K562 (cell line): ENCODE results near the gene MGRN1. TPM values are rescaled to one million over a fixed set of nuclear protein-coding genes. Genes with fewer than 3 reads are reported as not detected.
A peak's percentile ranks its signal among the peaks of the same experiment; 100 is the strongest.

Source experiments
- CHAMP1 ChIP-seq: fragments of 450-650 bp; IDR thresholded peaks from 2 replicates; pipeline ENCODE4 v1.6.1; 2016; ENCODE audit warnings: mild to moderate bottlenecking
- ETS1 ChIP-seq: conservative IDR thresholded peaks from 2 replicates; pipeline ENCODE4 v1.6.1; 2011; ENCODE audit warnings: low read depth, mild to moderate bottlenecking, low read length; ENCODE audit not compliant: control insufficient read depth
- GTF2A2 ChIP-seq: IDR thresholded peaks from 2 replicates; pipeline ENCODE4 v1.6.1; 2016; ENCODE audit warnings: mild to moderate bottlenecking, missing genetic modification characterization, missing compliant biosample characterization
- HDAC3 ChIP-seq: fragments of 450-650 bp; IDR thresholded peaks from 2 replicates; pipeline ENCODE4 v1.6.1; 2018; ENCODE audit warnings: borderline replicate concordance, mild to moderate bottlenecking, moderate library complexity; ENCODE audit not compliant: partially characterized antibody
- HEY1 ChIP-seq: fragments of 250-450 bp; sonication (Bioruptor Pico); IDR thresholded peaks from 2 replicates; pipeline ENCODE4 v1.5.0; 2020; ENCODE audit warnings: mild to moderate bottlenecking, moderate library complexity, borderline replicate concordance
- RERE ChIP-seq: sonication (generic); formaldehyde crosslinking; IDR thresholded peaks from 2 replicates; pipeline ENCODE4 v1.8.0; 2023; ENCODE audit warnings: missing genetic modification reagents, mild to moderate bottlenecking, borderline replicate concordance
- TOE1 ChIP-seq, 2 experiments: fragments of 450-650 bp in 1 of 2; sonication (generic) in 1 of 2; formaldehyde crosslinking in 1 of 2; IDR thresholded peaks; 2 replicates each; pipeline versions ENCODE4 v1.7.1 to v1.8.0; 2016 to 2022; ENCODE audit warnings: borderline replicate concordance in 2 of 2, mild to moderate bottlenecking in 2 of 2, antibody characterized with exemption in 1 of 2, inconsistent platforms in 1 of 2, low read depth in 1 of 2, missing genetic modification reagents in 1 of 2, moderate library complexity in 1 of 2
- ZFP91 ChIP-seq: sonication (generic); formaldehyde crosslinking; IDR thresholded peaks from 2 replicates; pipeline ENCODE4 v1.8.0; 2022; ENCODE audit warnings: mild to moderate bottlenecking, missing genetic modification reagents
- ZNF124 ChIP-seq: sonication (generic); formaldehyde crosslinking; IDR thresholded peaks from 2 replicates; pipeline ENCODE4 v1.8.1; 2022; ENCODE audit warnings: missing genetic modification reagents
- ZNF512 ChIP-seq: IDR thresholded peaks from 2 replicates; pipeline ENCODE4 v1.6.1; 2016; ENCODE audit warnings: missing genetic modification characterization, missing compliant biosample characterization
- ZNF655 ChIP-seq: fragments of 250-450 bp; sonication (Bioruptor Pico); IDR thresholded peaks from 2 replicates; pipeline ENCODE4 v1.5.0; 2021
- polyA plus RNA-seq, 8 experiments: library from polyadenylated mRNA; depleted of rRNA in 4 of 8; stranded (reverse) in 5 of 8; unstranded in 3 of 8; fragments of >200 nt; fragmentation: Nextera tagmentation in 2 of 8; fragmentation: Illumina TruSeq in 1 of 8; extraction: Ambion mirVana in 2 of 8; extraction: Trizol in 1 of 8; gene quantifications; 2 replicates each; pipeline versions ENCODE4 v1.2.1 to v1.2.3, GENCODE V29; 2011 to 2014; ENCODE audit warnings: inconsistent platforms in 1 of 8, missing spikeins in 1 of 8
- total RNA-seq, 7 experiments: library from RNA; depleted of rRNA in 6 of 7; stranded (reverse); fragments of >200 nt in 6 of 7; fragmentation: Illumina TruSeq in 2 of 7; extraction: Trizol in 2 of 7; gene quantifications; 2 replicates each; pipeline versions ENCODE4 v1.2.1 to v1.2.3, GENCODE V29; 2011 to 2021; ENCODE audit warnings: low replicate concordance in 1 of 7

The MGRN1 gene
- total and polyA plus RNA-seq, 9 of the 15 experiments (the other 6 are each of a cell fraction or from before 2014, with no cell fraction given), result 0.15 to 37.9 (median 6.0) TPM

GRCh38 chr16:4624827-4625559 lies 367 bp downstream of the MGRN1 start (continued):
- TF ChIP-seq HDAC3 (no peak), ZNF655 (CRISPR knock-in tag) (no peak), ETS1 (0 out of 2 replicates have a peak, but pooled peaks have one; percentile 24), GTF2A2 (tag) (no peak), CHAMP1 (no peak), ZNF512 (tag) (no peak), RERE (CRISPR knock-in tag) (no peak; the same call in 1 of the 2 replicates), ZNF124 (no peak), ZFP91 (CRISPR knock-in tag) (no peak), HEY1 (CRISPR knock-in tag) (no peak), TOE1 (IDR thresholded peaks at IDR 0.05; ENCODE audit: borderline replicate concordance) (no peak), TOE1 (CRISPR knock-in tag; IDR thresholded peaks at IDR 0.05; ENCODE audit: borderline replicate concordance, low read depth) (no peak)
